K562 (cell line): ENCODE measurements around the gene RXRB. TPM values are rescaled to one million over a fixed set of nuclear protein-coding genes. Genes with fewer than 3 reads are reported as not detected.
A peak's percentile ranks its signal among the peaks of the same experiment; 100 is the strongest.

Experiments
- ATAC-seq: fragments of 200-7000 bp; cut with Tn5 transposase; 3 replicates; pipeline ENCODE4 v1.9.1; 2020; ENCODE audit warnings: moderate library complexity
- BruUV-seq: library from RNA; stranded (reverse); fragments of 400-500 nt; replicated peaks from 2 replicates; lab custom pipeline; 2021; lab: Mats Ljungman, UMichigan
- CTCF ChIA-PET: fragments of 300-600 bp; formaldehyde crosslinking; extraction: SDS; loops from one replicate; lab custom pipeline; 2021; ENCODE audit warnings: low intra/inter-chr PET ratio; lab: Yijun Ruan, JAX
- POLR2A ChIA-PET: fragments of 300-600, 350-650 bp; sonication (Branson Sonifier 250); formaldehyde crosslinking; extraction: SDS; loops from one replicate; lab custom pipeline; 2021; ENCODE audit warnings: antibody characterized with exemption, inconsistent platforms; lab: Yijun Ruan, JAX
- DNase-seq, 4 experiments: peaks; one replicate each; pipeline versions ENCODE4 v3.0.0 to v3.0.0-alpha.2; 2011 to 2018; ENCODE audit warnings: low spot score in 3 of 4, mixed read lengths in 3 of 4; ENCODE audit errors: extremely low read depth in 1 of 4
- FAIRE-seq: peaks from 2 replicates; lab custom pipeline; 2011; peaks lifted over from hg19 to GRCh38; lab: Jason Lieb, UNC
- H2AFZ ChIP-seq: 2 replicates; pipeline ENCODE4 v1.6.0; 2011; ENCODE audit warnings: low read depth, low read length, control low read depth, inconsistent platforms
- H3K27ac ChIP-seq: fragments of 200-600 bp; 3 replicates; pipeline ENCODE4 v1.8.0; 2011; ENCODE audit warnings: low read depth, mild to moderate bottlenecking, control low read depth, inconsistent platforms, low read length, moderate library complexity, mixed read lengths; ENCODE audit errors: extremely low read depth
- H3K27me3 ChIP-seq, 2 experiments: fragments of 300-600 bp in 1 of 2; 2 replicates in 1 of 2; 3 replicates in 1 of 2; pipeline versions ENCODE4 v1.6.0 to v1.8.0; 2011; ENCODE audit warnings: inconsistent platforms in 2 of 2, low read length in 2 of 2, mild to moderate bottlenecking in 1 of 2, mixed read lengths in 1 of 2, moderate library complexity in 1 of 2; ENCODE audit not compliant: control insufficient read depth in 2 of 2, insufficient read depth in 2 of 2
- H3K36me3 ChIP-seq: fragments of 300-600 bp; 3 replicates; pipeline ENCODE4 v1.8.0; 2011; ENCODE audit warnings: mild to moderate bottlenecking, low read length, inconsistent platforms; ENCODE audit not compliant: control insufficient read depth, insufficient read depth
- H3K4me1 ChIP-seq, 2 experiments: fragments of 200-600 bp in 1 of 2; replicated peaks in 1 of 2; 2 replicates in 1 of 2; 3 replicates in 1 of 2; pipeline versions ENCODE4 v1.5.1 to v1.8.0; 2011; ENCODE audit warnings: inconsistent platforms in 2 of 2, low read length in 2 of 2, mild to moderate bottlenecking in 1 of 2, mixed read lengths in 1 of 2, moderate library complexity in 1 of 2; ENCODE audit not compliant: control insufficient read depth in 2 of 2, insufficient read depth in 2 of 2
- H3K4me2 ChIP-seq: 2 replicates; pipeline ENCODE4 v1.6.1; 2011; ENCODE audit warnings: low read length, control low read depth, inconsistent platforms, mixed read lengths; ENCODE audit not compliant: insufficient read depth
- H3K4me3 ChIP-seq: fragments of 200-600 bp; sonication (generic), shearing (Covaris generic); 2 replicates; pipeline ENCODE4 v1.5.1; 2016; ENCODE audit warnings: control low read depth, inconsistent platforms
- H3K79me2 ChIP-seq: fragments of 200-600 bp; 3 replicates; pipeline ENCODE4 v1.8.0; 2011; ENCODE audit warnings: low read length, inconsistent platforms; ENCODE audit not compliant: control insufficient read depth, insufficient read depth
- H3K9ac ChIP-seq, 2 experiments: 2 replicates each; pipeline versions ENCODE4 v1.6.0 to v1.6.1; 2011; ENCODE audit warnings: low read depth in 2 of 2, low read length in 2 of 2, control low read depth in 1 of 2, inconsistent platforms in 1 of 2, mild to moderate bottlenecking in 1 of 2, mixed read lengths in 1 of 2; ENCODE audit not compliant: insufficient read depth in 1 of 2
- H3K9me1 ChIP-seq: one replicate; pipeline ENCODE4 v1.6.0; 2011; ENCODE audit warnings: inconsistent platforms, mild to moderate bottlenecking, low read length, moderate library complexity; ENCODE audit not compliant: control insufficient read depth, insufficient read depth
- H3K9me3 ChIP-seq: replicated peaks from 2 replicates; pipeline ENCODE4 v1.5.1; 2011; ENCODE audit warnings: low read depth, low read length, inconsistent platforms; ENCODE audit not compliant: control insufficient read depth, insufficient read depth
- H4K20me1 ChIP-seq: replicated peaks from 2 replicates; pipeline ENCODE4 v1.6.1; 2011; ENCODE audit warnings: low read length, inconsistent platforms, mixed read lengths; ENCODE audit not compliant: control insufficient read depth, insufficient read depth
- ATF6 ChIP-seq: sonication (generic); formaldehyde crosslinking; IDR thresholded peaks from 2 replicates; pipeline ENCODE4 v1.4.0; 2020; ENCODE audit warnings: mild to moderate bottlenecking, missing genetic modification reagents
- EGR1 ChIP-seq: fragments of 450-650 bp; conservative IDR thresholded peaks from 2 replicates; pipeline ENCODE4 v1.6.1; 2017; ENCODE audit warnings: mild to moderate bottlenecking
- HMG20A ChIP-seq: fragments of 450-650 bp; formaldehyde crosslinking; conservative IDR thresholded peaks from 2 replicates; pipeline ENCODE4 v1.4.0; 2020; ENCODE audit warnings: mild to moderate bottlenecking, mixed read lengths
- NCOA6 ChIP-seq: fragments of 450-650 bp; IDR thresholded peaks from 2 replicates; pipeline ENCODE4 v1.6.1; 2017; ENCODE audit warnings: mild to moderate bottlenecking
- NFATC3 ChIP-seq: fragments of 450-650 bp; IDR thresholded peaks from 2 replicates; pipeline ENCODE4 v1.6.1; 2017; ENCODE audit warnings: mild to moderate bottlenecking
- POLR2AphosphoS2 ChIP-seq: IDR thresholded peaks from 2 replicates; pipeline ENCODE4 v1.6.1; 2012; ENCODE audit warnings: low read length, improper control_type of control experiment
- TGIF2 ChIP-seq: sonication (generic); formaldehyde crosslinking; IDR thresholded peaks from 2 replicates; pipeline ENCODE4 v1.8.1; 2022; ENCODE audit warnings: mild to moderate bottlenecking, missing genetic modification reagents, moderate library complexity
- TOE1 ChIP-seq, 2 experiments: fragments of 450-650 bp in 1 of 2; sonication (generic) in 1 of 2; formaldehyde crosslinking in 1 of 2; IDR thresholded peaks; 2 replicates each; pipeline versions ENCODE4 v1.7.1 to v1.8.0; 2016 to 2022; ENCODE audit warnings: borderline replicate concordance in 2 of 2, mild to moderate bottlenecking in 2 of 2, antibody characterized with exemption in 1 of 2, inconsistent platforms in 1 of 2, low read depth in 1 of 2, missing genetic modification reagents in 1 of 2, moderate library complexity in 1 of 2
- TRIM24 ChIP-seq, 2 experiments: fragments of 450-650 bp; IDR thresholded peaks; 2 replicates each; pipeline ENCODE4 v1.6.1; 2016
- ZFX ChIP-seq: sonication (generic); formaldehyde crosslinking; IDR thresholded peaks from 2 replicates; pipeline ENCODE4 v1.8.0; 2022; ENCODE audit warnings: mild to moderate bottlenecking, missing genetic modification reagents, moderate library complexity
- ZNF133 ChIP-seq: fragments of 250-450 bp; sonication (Bioruptor Pico); IDR thresholded peaks from 2 replicates; pipeline ENCODE4 v1.4.0; 2020; ENCODE audit warnings: mild to moderate bottlenecking
- ZNF140 ChIP-seq: fragments of 250-450 bp; sonication (Bioruptor Pico); IDR thresholded peaks from 2 replicates; pipeline ENCODE4 v1.8.0; 2021; ENCODE audit warnings: moderate library complexity, mild to moderate bottlenecking, inconsistent platforms
- ZNF347 ChIP-seq: fragments of 450-650 bp; formaldehyde crosslinking; IDR thresholded peaks from 2 replicates; pipeline ENCODE4 v1.4.0; 2020; ENCODE audit warnings: low read depth, mild to moderate bottlenecking, moderate library complexity
- ZNF384 ChIP-seq: IDR thresholded peaks from 2 replicates; pipeline ENCODE4 v1.6.1; 2012; ENCODE audit warnings: low read depth, low read length, improper control_type of control experiment
- WGBS: fragments of 100-300 bp; shearing (Covaris generic); methylation state at CpG from one replicate; pipeline ENCODE4 v1.1.6; 2016; ENCODE audit warnings: low coverage, mixed read lengths; ENCODE audit not compliant: insufficient coverage; ENCODE audit errors: missing lambda C conversion rate; 5-methylcytosine and 5-hydroxymethylcytosine counted together
- in situ Hi-C: fragments of 300-500 bp; cut with MboI; formaldehyde crosslinking; loops from 4 replicates; pipeline ENCODE4 v1.15.0; 2018; ENCODE audit warnings: inconsistent platforms, mixed read lengths
- intact Hi-C: fragments of 100-400 bp; cut with micrococcal nuclease; formaldehyde crosslinking; loops from 2 replicates; pipeline ENCODE4 v1.14.2; 2022
- polyA plus RNA-seq, 8 experiments: library from polyadenylated mRNA; depleted of rRNA in 4 of 8; stranded (reverse) in 5 of 8; unstranded in 3 of 8; fragments of >200 nt; fragmentation: Nextera tagmentation in 2 of 8; fragmentation: Illumina TruSeq in 1 of 8; extraction: Ambion mirVana in 2 of 8; extraction: Trizol in 1 of 8; gene quantifications; 2 replicates each; pipeline versions ENCODE4 v1.2.1 to v1.2.3, GENCODE V29; 2011 to 2014; ENCODE audit warnings: inconsistent platforms in 1 of 8, missing spikeins in 1 of 8
- total RNA-seq, 7 experiments: library from RNA; depleted of rRNA in 6 of 7; stranded (reverse); fragments of >200 nt in 6 of 7; fragmentation: Illumina TruSeq in 2 of 7; extraction: Trizol in 2 of 7; gene quantifications; 2 replicates each; pipeline versions ENCODE4 v1.2.1 to v1.2.3, GENCODE V29; 2011 to 2021; ENCODE audit warnings: low replicate concordance in 1 of 7

RXRB gene
- total and polyA plus RNA-seq, 9 of the 15 experiments (the other 6 are each of a cell fraction or from before 2014, with no cell fraction given), result 0.76 to 35.5 (median 18.4) TPM

DNA sequence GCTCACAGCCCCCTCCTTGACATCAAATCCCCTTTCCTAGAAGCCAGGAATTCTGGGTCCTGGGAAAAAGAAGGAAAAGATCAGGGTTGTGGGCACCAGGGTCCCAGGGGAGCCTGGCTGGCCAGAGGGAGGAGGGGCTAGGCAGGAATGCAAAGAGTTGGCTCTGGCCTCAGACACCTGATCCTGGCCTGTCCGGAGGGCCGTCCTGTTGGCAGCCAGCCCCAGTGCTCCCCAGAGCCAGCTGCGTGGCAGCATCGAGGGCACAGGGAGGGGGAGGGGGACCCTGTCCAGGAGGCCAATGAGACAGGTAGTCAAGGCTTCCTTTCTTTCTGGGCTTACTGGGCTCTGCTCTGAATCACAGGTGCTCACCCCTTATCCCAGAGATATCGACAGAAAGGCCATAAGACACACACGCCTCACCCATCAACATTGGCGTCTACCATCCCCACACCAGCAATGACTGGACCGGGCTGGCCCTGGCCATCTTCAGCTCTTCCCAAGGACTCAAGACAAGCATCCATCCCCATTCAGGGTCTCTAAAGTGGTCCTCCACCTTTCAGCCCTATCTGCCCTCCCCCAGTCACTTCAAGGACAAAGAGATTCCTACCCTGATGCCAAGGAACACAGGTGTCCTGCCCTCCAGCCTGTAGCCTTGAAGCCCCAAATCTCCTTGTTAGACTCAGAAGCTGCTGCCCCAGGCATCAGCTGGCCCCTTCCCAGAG, 8.9 kb downstream of the RXRB start:
- in situ Hi-C loops, result no loop called here
- 17% methylated on average over 8 of the region's 8 CpGs for WGBS

DNA sequence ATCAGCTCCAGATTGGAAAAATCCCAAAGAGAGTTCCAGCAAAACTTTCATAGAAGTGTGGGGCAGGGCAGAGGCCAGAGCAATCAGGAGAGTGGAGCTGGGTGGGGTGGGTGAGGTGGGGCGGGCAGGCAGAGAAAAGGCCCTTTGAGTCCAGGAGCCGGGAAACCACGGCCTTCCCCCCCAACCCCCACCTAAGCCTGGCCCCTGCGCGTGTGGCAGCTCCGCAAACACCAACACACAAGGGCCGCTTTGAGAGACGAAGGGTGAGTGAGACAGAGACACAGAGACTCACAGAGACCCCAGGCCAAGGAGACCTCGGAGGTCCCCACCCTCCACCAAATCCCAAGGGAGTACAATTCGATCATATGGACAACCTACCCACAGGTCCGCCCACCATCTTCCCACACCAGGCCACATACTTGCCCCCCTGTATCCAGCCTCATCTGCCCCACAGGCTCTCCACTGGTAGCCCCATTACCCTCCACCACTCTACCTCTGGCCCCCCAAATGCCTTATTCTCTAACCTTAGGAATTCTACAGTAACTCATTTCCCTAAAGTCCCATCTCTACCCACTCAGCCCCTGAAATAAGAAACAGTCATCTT, 9.9 kb downstream of the RXRB start:
- DNase-seq (no peak), ATAC-seq (no peak), FAIRE-seq (no peak)
- intact Hi-C loops (no loop called here), in situ Hi-C loops (no loop called here)
- H3K4me3 ChIP-seq, result no peak overlapping the region
- no peak overlapping the region for H2AFZ ChIP-seq
- no peak overlapping the region for H3K9ac ChIP-seq
- H3K27ac ChIP-seq, result no peak overlapping the region
- CTCF ChIA-PET, result no interaction called here
- H3K9me3 ChIP-seq, result no peaks in the 10 kb centered on the region
- peaks cover 5% of the 10 kb centered on the region for H3K9me1 ChIP-seq
- H3K36me3 ChIP-seq, result peaks cover 17% of the 10 kb centered on the region; the same call in 2 of the 3 replicates
- POLR2A ChIA-PET, result interaction anchor here (0.6 to 1.2 kb wide), 5 partner anchors 13 to 86 kb away, joined by 3 to 4 read pairs (median 3); partner anchors contain the start of genes RPS18 and VPS52
- WGBS, result 11% methylated on average over 8 of the region's 11 CpGs
- H3K79me2 ChIP-seq, result no peaks in the 10 kb centered on the region
- no peak overlapping the region for H3K4me2 ChIP-seq
- H4K20me1 ChIP-seq, result no peaks in the 10 kb centered on the region
- peaks cover 0 to 19% of the 10 kb centered on the region in 2 experiments; a peak in 3 of 5 replicates for H3K4me1 ChIP-seq
- BruUV-seq, result no TSS peak
- peaks cover 27 to 33% of the 10 kb centered on the region in 2 experiments; a peak in 4 of 5 replicates for H3K27me3 ChIP-seq
- TF ChIP-seq NCOA6, result no peak
- no peak for TF ChIP-seq ATF6 (CRISPR knock-in tag)
- TF ChIP-seq ZFX, result no peak
- no peak for TF ChIP-seq ZNF133 (CRISPR knock-in tag)
- TF ChIP-seq ZNF347 (CRISPR knock-in tag), result no peak
- no peak for TF ChIP-seq NFATC3
- no peak for TF ChIP-seq ZNF384
- TF ChIP-seq POLR2AphosphoS2, result no peak
- TF ChIP-seq ZNF140 (CRISPR knock-in tag), result no peak
- TF ChIP-seq TRIM24 (IDR thresholded peaks at IDR 0.05), result no peak
- no peak for TF ChIP-seq TGIF2 (CRISPR knock-in tag)

More for the DNA sequence above, 8.9 kb downstream of the RXRB start:
- TF ChIP-seq EGR1, result 0 out of 2 replicates have a peak, but pooled peaks have one; percentile 6
- no peak for TF ChIP-seq HMG20A (CRISPR knock-in tag)
- no peak for TF ChIP-seq TOE1 (IDR thresholded peaks at IDR 0.05; ENCODE audit: borderline replicate concordance)
- no peak for TF ChIP-seq TOE1 (CRISPR knock-in tag; IDR thresholded peaks at IDR 0.05; ENCODE audit: borderline replicate concordance, low read depth)
- Histone ChIP-seq H3K4me3 (no peak overlapping the region), H3K27me3 (peaks cover 24 to 26% of the 10 kb centered on the region in 2 experiments; a peak in 4 of 5 replicates), H3K79me2 (no peaks in the 10 kb centered on the region), H3K9me1 (peaks cover 7% of the 10 kb centered on the region), H3K4me2 (no peak overlapping the region), H2AFZ (no peak overlapping the region), H4K20me1 (no peaks in the 10 kb centered on the region), H3K9ac (peak overlapping the region in 1 of 2 experiments; percentile 66; a peak in 2 of 4 replicates), H3K36me3 (peaks cover 27% of the 10 kb centered on the region; the same call in 2 of the 3 replicates), H3K9me3 (no peaks in the 10 kb centered on the region), H3K4me1 (peaks cover 0 to 19% of the 10 kb centered on the region in 2 experiments; a peak in 3 of 5 replicates), H3K27ac (no peak overlapping the region)
- ATAC-seq, result no peak
- no peak for FAIRE-seq
- ChIA-PET POLR2A (interaction anchor here (0.7 kb wide), 1 partner anchor 220 kb away, joined by 3 read pairs; no protein-coding TSS in a partner anchor), CTCF (no interaction called here)
- DNase-seq, result no peak
- intact Hi-C loops, result no loop called here
- no TSS peak for BruUV-seq
